DOHH2 (cell line): ENCODE measurements around the gene AKR1C3.

Source experiments
- H3F3A ChIP-seq: fragments of 200-600 bp; sonication (generic), shearing (Covaris generic); 2 replicates; pipeline ENCODE4 v1.6.0; 2016; ENCODE audit warnings: antibody characterized with exemption, mild to moderate bottlenecking; ENCODE audit not compliant: control insufficient read depth, insufficient read depth
- H3K27ac ChIP-seq: fragments of 200-600 bp; sonication (generic); 2 replicates; pipeline ENCODE4 v1.5.1; 2014; ENCODE audit warnings: low read depth, mild to moderate bottlenecking, low read length, moderate library complexity
- H3K27me3 ChIP-seq: fragments of 200-600 bp; sonication (generic); 2 replicates; pipeline ENCODE4 v1.6.1; 2014; ENCODE audit warnings: mild to moderate bottlenecking, low read length, mixed read lengths; ENCODE audit not compliant: control insufficient read depth
- H3K36me3 ChIP-seq: fragments of 200-600 bp; sonication (generic); 2 replicates; pipeline ENCODE4 v1.6.1; 2014; ENCODE audit warnings: mild to moderate bottlenecking, low read length, moderate library complexity, mixed read lengths; ENCODE audit not compliant: control insufficient read depth
- H3K4me1 ChIP-seq: fragments of 200-600 bp; sonication (generic); 2 replicates; pipeline ENCODE4 v1.6.1; 2014; ENCODE audit warnings: mild to moderate bottlenecking, low read length, mixed read lengths; ENCODE audit not compliant: control insufficient read depth
- H3K4me2 ChIP-seq: fragments of 200-600 bp; sonication (generic); 2 replicates; pipeline ENCODE4 v1.6.0; 2014; ENCODE audit warnings: mild to moderate bottlenecking, low read length, moderate library complexity
- H3K4me3 ChIP-seq: fragments of 200-600 bp; sonication (generic); 2 replicates; pipeline ENCODE4 v1.5.1; 2014; ENCODE audit warnings: mild to moderate bottlenecking, low read length, mixed read lengths
- H3K79me2 ChIP-seq: fragments of 200-600 bp; sonication (generic); 2 replicates; pipeline ENCODE4 v1.6.1; 2014; ENCODE audit warnings: mild to moderate bottlenecking, low read length, mixed read lengths; ENCODE audit not compliant: control insufficient read depth
- H3K9me2 ChIP-seq: fragments of 200-600 bp; sonication (generic); replicated peaks from 2 replicates; pipeline ENCODE4 v1.6.1; 2014; ENCODE audit warnings: mild to moderate bottlenecking, low read length, mixed read lengths; ENCODE audit not compliant: control insufficient read depth
- H3K9me3 ChIP-seq: fragments of 200-600 bp; sonication (generic); 2 replicates; pipeline ENCODE4 v1.6.1; 2014; ENCODE audit warnings: antibody characterized with exemption, low read length, mixed read lengths; ENCODE audit not compliant: control insufficient read depth, insufficient read depth
- H4K20me1 ChIP-seq: fragments of 200-600 bp; sonication (generic); 2 replicates; pipeline ENCODE4 v1.6.0; 2014; ENCODE audit warnings: low read depth, mild to moderate bottlenecking, antibody characterized with exemption, low read length, moderate library complexity; ENCODE audit not compliant: control insufficient read depth, insufficient read depth
- EZH2phosphoT487 ChIP-seq: fragments of 200-600 bp; sonication (generic); IDR thresholded peaks from 2 replicates; pipeline ENCODE4 v1.6.1; 2017; ENCODE audit warnings: borderline replicate concordance, mild to moderate bottlenecking, antibody characterized with exemption, low read length, moderate library complexity, mixed read lengths
- TF ChIP-seq, protein P1 (sequence below): fragments of 200-600 bp; sonication (generic); IDR thresholded peaks from one replicate; pipeline ENCODE4 v1.5.1; 2014; ENCODE audit warnings: antibody characterized with exemption, mild to moderate bottlenecking, low read depth, low read length; ENCODE audit not compliant: poor library complexity, severe bottlenecking

AKR1C3 gene

DNA sequence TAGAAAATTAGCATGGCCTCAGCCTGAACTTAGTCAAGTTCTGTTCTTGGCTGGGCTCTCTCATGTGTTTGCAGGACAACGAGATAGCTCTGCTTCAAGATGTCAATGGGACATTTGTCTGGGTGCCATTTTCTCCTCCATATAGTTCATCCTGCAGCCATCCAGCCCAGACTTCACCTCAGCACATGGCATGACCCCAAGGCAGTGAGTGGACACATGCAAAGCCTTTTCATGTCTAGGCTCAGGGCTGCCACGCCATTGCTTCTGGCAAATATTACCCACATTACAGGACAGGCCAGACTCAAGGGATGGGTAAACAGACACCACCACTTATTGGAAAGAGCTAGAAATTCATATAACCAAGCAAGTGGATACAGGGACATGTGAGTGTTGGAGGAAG is 9.3 kb downstream of the AKR1C3 start:
- no peaks in the 10 kb centered on the region for H4K20me1 ChIP-seq
- H3K79me2 ChIP-seq = no peaks in the 10 kb centered on the region
- no peak overlapping the region for H3K4me2 ChIP-seq
- H3F3A ChIP-seq = no peaks in the 10 kb centered on the region
- no peaks in the 10 kb centered on the region for H3K36me3 ChIP-seq
- no peak overlapping the region for H3K27ac ChIP-seq
- H3K27me3 ChIP-seq = no peaks in the 10 kb centered on the region
- TF ChIP-seq, protein P1, sequence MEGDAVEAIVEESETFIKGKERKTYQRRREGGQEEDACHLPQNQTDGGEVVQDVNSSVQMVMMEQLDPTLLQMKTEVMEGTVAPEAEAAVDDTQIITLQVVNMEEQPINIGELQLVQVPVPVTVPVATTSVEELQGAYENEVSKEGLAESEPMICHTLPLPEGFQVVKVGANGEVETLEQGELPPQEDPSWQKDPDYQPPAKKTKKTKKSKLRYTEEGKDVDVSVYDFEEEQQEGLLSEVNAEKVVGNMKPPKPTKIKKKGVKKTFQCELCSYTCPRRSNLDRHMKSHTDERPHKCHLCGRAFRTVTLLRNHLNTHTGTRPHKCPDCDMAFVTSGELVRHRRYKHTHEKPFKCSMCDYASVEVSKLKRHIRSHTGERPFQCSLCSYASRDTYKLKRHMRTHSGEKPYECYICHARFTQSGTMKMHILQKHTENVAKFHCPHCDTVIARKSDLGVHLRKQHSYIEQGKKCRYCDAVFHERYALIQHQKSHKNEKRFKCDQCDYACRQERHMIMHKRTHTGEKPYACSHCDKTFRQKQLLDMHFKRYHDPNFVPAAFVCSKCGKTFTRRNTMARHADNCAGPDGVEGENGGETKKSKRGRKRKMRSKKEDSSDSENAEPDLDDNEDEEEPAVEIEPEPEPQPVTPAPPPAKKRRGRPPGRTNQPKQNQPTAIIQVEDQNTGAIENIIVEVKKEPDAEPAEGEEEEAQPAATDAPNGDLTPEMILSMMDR = no peak
- TF ChIP-seq EZH2phosphoT487 = no peak
- H3K4me1 ChIP-seq = no peaks in the 10 kb centered on the region
- H3K9me3 ChIP-seq = no peaks in the 10 kb centered on the region
- H3K4me3 ChIP-seq = no peak overlapping the region
- H3K9me2 ChIP-seq = no peaks in the 10 kb centered on the region

DNA sequence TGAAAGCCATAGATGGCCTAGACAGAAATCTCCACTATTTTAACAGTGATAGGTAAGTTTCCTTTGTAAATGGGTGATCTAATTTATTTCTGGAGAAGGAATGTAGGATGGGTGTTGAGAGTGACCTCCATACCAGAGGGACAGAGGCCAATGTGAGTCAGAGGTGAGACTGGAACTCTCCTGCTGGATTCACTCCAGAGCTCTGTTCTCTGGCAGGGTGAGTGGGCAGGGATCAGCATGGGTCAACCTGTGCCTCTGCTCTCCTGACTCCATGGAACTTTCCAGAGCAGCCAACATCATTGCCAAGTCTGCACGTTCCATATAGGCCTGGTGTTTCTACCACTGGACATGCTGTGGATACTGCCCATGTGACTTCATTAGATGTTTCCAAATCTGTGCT is 11.4 kb downstream of the AKR1C3 start:
- no peaks in the 10 kb centered on the region for H3K36me3 ChIP-seq
- no peak for TF ChIP-seq EZH2phosphoT487
- TF ChIP-seq, protein P1 = no peak
- no peaks in the 10 kb centered on the region for H3K9me3 ChIP-seq
- H3K27me3 ChIP-seq = no peaks in the 10 kb centered on the region
- no peaks in the 10 kb centered on the region for H4K20me1 ChIP-seq
- H3K79me2 ChIP-seq = no peaks in the 10 kb centered on the region
- H3K4me3 ChIP-seq = no peak overlapping the region
- H3K4me2 ChIP-seq = no peak overlapping the region
- H3K9me2 ChIP-seq = no peaks in the 10 kb centered on the region
- no peak overlapping the region for H3K27ac ChIP-seq
- no peaks in the 10 kb centered on the region for H3K4me1 ChIP-seq
- no peaks in the 10 kb centered on the region for H3F3A ChIP-seq

DNA sequence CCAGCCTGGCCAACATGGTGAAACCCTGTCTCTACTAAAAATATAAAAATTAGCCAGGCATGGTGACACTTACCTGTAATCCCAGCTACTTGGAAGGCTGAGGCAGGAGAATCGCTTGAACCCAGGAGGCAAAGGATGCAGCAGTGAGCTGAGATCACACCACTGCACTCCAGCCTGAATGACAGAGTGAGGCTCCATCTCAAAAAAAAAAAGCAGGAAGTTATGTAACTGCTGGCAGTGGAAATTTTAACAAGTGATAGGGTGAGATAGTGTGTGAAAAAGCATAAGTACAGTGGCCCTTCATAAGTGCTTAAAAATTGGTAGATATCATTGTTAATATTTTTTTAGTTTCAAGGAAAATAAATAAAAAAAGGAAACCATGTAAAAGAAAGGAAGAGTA is 12.3 kb downstream of the AKR1C3 start:
- no peaks in the 10 kb centered on the region for H3K79me2 ChIP-seq
- TF ChIP-seq EZH2phosphoT487 = no peak
- TF ChIP-seq, protein P1 = no peak

More for the DNA sequence above, 12.3 kb downstream of the AKR1C3 start:
- Histone ChIP-seq H3F3A (no peaks in the 10 kb centered on the region), H3K4me3 (no peak overlapping the region), H3K27ac (no peak overlapping the region), H3K4me1 (no peaks in the 10 kb centered on the region), H3K4me2 (no peak overlapping the region), H3K36me3 (no peaks in the 10 kb centered on the region), H4K20me1 (no peaks in the 10 kb centered on the region), H3K27me3 (no peaks in the 10 kb centered on the region), H3K9me2 (no peaks in the 10 kb centered on the region), H3K9me3 (no peaks in the 10 kb centered on the region)
